HepG2 (cell line): ENCODE measurements around the gene RANBP3L. TPM values are rescaled to one million over a fixed set of nuclear protein-coding genes. Genes with fewer than 3 reads are reported as not detected.

ENCODE experiments used
- ATAC-seq: fragments of 200-7000 bp; cut with Tn5 transposase; 3 replicates; pipeline ENCODE4 v1.9.1; 2020; ENCODE audit warnings: mild to moderate bottlenecking, moderate library complexity
- BruUV-seq: library from RNA; stranded (reverse); fragments of 400-500 nt; replicated peaks from 2 replicates; lab custom pipeline; 2021; lab: Mats Ljungman, UMichigan
- CTCF ChIA-PET: fragments of 300-600 bp; formaldehyde crosslinking; extraction: SDS; loops from one replicate; lab custom pipeline; 2021; ENCODE audit warnings: low total read pairs, inconsistent platforms, low intra/inter-chr PET ratio; lab: Yijun Ruan, JAX
- POLR2A ChIA-PET: fragments of 350-600 bp; sonication (Branson Sonifier 250); formaldehyde crosslinking; loops from one replicate; lab custom pipeline; 2020; ENCODE audit warnings: antibody characterized with exemption, inconsistent platforms; lab: Yijun Ruan, JAX
- DNase-seq: peaks from one replicate; pipeline ENCODE4 v3.0.0-alpha.2; 2015; ENCODE audit warnings: low spot score
- FAIRE-seq: peaks from 3 replicates; lab custom pipeline; 2011; peaks lifted over from hg19 to GRCh38; lab: Jason Lieb, UNC
- H2AFZ ChIP-seq: one replicate; pipeline ENCODE4 v1.6.1; 2011; ENCODE audit warnings: low read length, inconsistent platforms
- H3K27ac ChIP-seq: fragments of 300-600 bp; 3 replicates; pipeline ENCODE4 v1.8.0; 2011; ENCODE audit warnings: mixed run types, mild to moderate bottlenecking, mixed read lengths, low read length, inconsistent platforms; ENCODE audit not compliant: insufficient read depth; ENCODE audit errors: extremely low read length
- H3K27me3 ChIP-seq, 2 experiments: fragments of 200-600 bp in 1 of 2; 2 replicates in 1 of 2; 3 replicates in 1 of 2; pipeline versions ENCODE4 v1.6.0 to v1.8.0; 2011; ENCODE audit warnings: low read length in 2 of 2, mild to moderate bottlenecking in 2 of 2, moderate library complexity in 2 of 2, inconsistent platforms in 1 of 2; ENCODE audit not compliant: insufficient read depth in 2 of 2, control insufficient read depth in 1 of 2
- H3K36me3 ChIP-seq, 2 experiments: fragments of 200-600 bp in 1 of 2; replicated peaks in 1 of 2; 2 replicates in 1 of 2; 3 replicates in 1 of 2; pipeline versions ENCODE4 v1.5.1 to v1.8.0; 2011; ENCODE audit warnings: low read length in 2 of 2, inconsistent platforms in 1 of 2; ENCODE audit not compliant: insufficient read depth in 2 of 2, control insufficient read depth in 1 of 2
- H3K4me1 ChIP-seq: 2 replicates; pipeline ENCODE4 v1.5.1; 2012; ENCODE audit warnings: low read length, inconsistent platforms; ENCODE audit not compliant: insufficient read depth
- H3K4me2 ChIP-seq: 2 replicates; pipeline ENCODE4 v1.6.0; 2011; ENCODE audit warnings: low read depth, low read length, inconsistent platforms
- H3K4me3 ChIP-seq, 3 experiments: fragments of 200-600 bp in 1 of 3; sonication (generic), shearing (Covaris generic) in 1 of 3; replicated peaks in 1 of 3; 2 replicates each; pipeline ENCODE4 v1.5.1; 2011 to 2016; ENCODE audit warnings: low read length in 3 of 3, inconsistent platforms in 2 of 3, low read depth in 2 of 3, mild to moderate bottlenecking in 2 of 3, control low read depth in 1 of 3, mixed read lengths in 1 of 3; ENCODE audit not compliant: insufficient read depth in 1 of 3
- H3K79me2 ChIP-seq: one replicate; pipeline ENCODE4 v1.6.1; 2011; ENCODE audit warnings: low read length, inconsistent platforms; ENCODE audit not compliant: insufficient read depth
- H3K9ac ChIP-seq: 2 replicates; pipeline ENCODE4 v1.6.0; 2011; ENCODE audit warnings: mild to moderate bottlenecking, low read depth, low read length, inconsistent platforms; ENCODE audit not compliant: insufficient read depth
- H3K9me3 ChIP-seq: 2 replicates; pipeline ENCODE4 v1.5.1; 2012; ENCODE audit warnings: mild to moderate bottlenecking, low read length
- H4K20me1 ChIP-seq: 2 replicates; pipeline ENCODE4 v1.6.0; 2011; ENCODE audit warnings: inconsistent platforms, mild to moderate bottlenecking, low read length, moderate library complexity; ENCODE audit not compliant: insufficient read depth
- DBP ChIP-seq: sonication (generic); formaldehyde crosslinking; IDR thresholded peaks from 2 replicates; pipeline ENCODE4 v1.4.0; 2020; ENCODE audit warnings: missing genetic modification reagents; ENCODE audit errors: not compliant biosample characterization
- MAFF ChIP-seq: IDR thresholded peaks from 2 replicates; pipeline ENCODE4 v1.6.1; 2011; ENCODE audit warnings: low read depth, low read length, improper control_type of control experiment
- MAFK ChIP-seq, 2 experiments: IDR thresholded peaks in 1 of 2; conservative IDR thresholded peaks in 1 of 2; 2 replicates each; pipeline ENCODE4 v1.6.1; 2011; ENCODE audit warnings: improper control_type of control experiment in 2 of 2, low read length in 2 of 2
- ZNF460 ChIP-seq: sonication (generic); formaldehyde crosslinking; IDR thresholded peaks from 2 replicates; pipeline ENCODE4 v1.5.1; 2020; ENCODE audit warnings: missing genetic modification reagents, mild to moderate bottlenecking, borderline replicate concordance
- ZNF816 ChIP-seq: sonication (generic); formaldehyde crosslinking; IDR thresholded peaks from 2 replicates; pipeline ENCODE4 v1.8.0; 2022; ENCODE audit warnings: missing genetic modification reagents, mild to moderate bottlenecking, borderline replicate concordance
- whole genome bisulfite sequencing: methylation state at CpG from one replicate; pipeline ENCODE4 v1.1.6; 2017; ENCODE audit warnings: low lambda C conversion rate; 5-methylcytosine and 5-hydroxymethylcytosine counted together
- in situ Hi-C: cut with HindIII; loops from 2 replicates; pipeline ENCODE4 v1.10.0; 2017; ENCODE audit warnings: low pct_unique_long_range_greater_than_20kb; ENCODE audit not compliant: extremely low pct_ligation_motif_present
- intact Hi-C: fragments of 100-400 bp; cut with micrococcal nuclease; formaldehyde crosslinking; loops from one replicate; pipeline ENCODE4 v1.10.0; 2022; ENCODE audit not compliant: unreplicated experiment
- polyA plus RNA-seq, 8 experiments: library from polyadenylated mRNA; depleted of rRNA in 3 of 8; stranded (reverse) in 7 of 8; unstranded in 1 of 8; fragments of >200 nt; fragmentation: Illumina TruSeq in 4 of 8; extraction: Trizol in 4 of 8; gene quantifications; 2 replicates each; pipeline versions ENCODE4 v1.2.1 to v1.2.3, GENCODE V29; 2011 to 2016; ENCODE audit warnings: low read depth in 4 of 8, missing spikeins in 1 of 8, mixed read lengths in 1 of 8; ENCODE audit not compliant: insufficient read depth in 1 of 8
- total RNA-seq, 5 experiments: library from RNA; depleted of rRNA; stranded (reverse); fragments of >200 nt; fragmentation: Illumina TruSeq; extraction: Trizol; gene quantifications; 2 replicates each; pipeline ENCODE4 v1.2.3, GENCODE V29; 2016; ENCODE audit warnings: low read depth in 1 of 5

The RANBP3L gene
- total and polyA plus RNA-seq, 2 of the 13 experiments (the other 11 are each of a cell fraction or from before 2014, with no cell fraction given) = 0.09 TPM; not detected in 1

GRCh38 chr5:36298552-36298951 lies 3.1 kb downstream of the RANBP3L start:
- FAIRE-seq = no peak
- TF ChIP-seq ZNF816 (CRISPR knock-in tag) = no peak
- no peak for ATAC-seq
- BruUV-seq = no TSS peak
- Histone ChIP-seq H3K4me1 (no peaks in the 10 kb centered on the region), H3K36me3 (no peaks in the 10 kb centered on the region), H3K27ac (no peak overlapping the region), H3K9me3 (no peaks in the 10 kb centered on the region), H4K20me1 (no peaks in the 10 kb centered on the region), H3K27me3 (no peaks in the 10 kb centered on the region), H2AFZ (no peak overlapping the region), H3K4me2 (no peak overlapping the region), H3K4me3 (no peak overlapping the region), H3K79me2 (no peaks in the 10 kb centered on the region), H3K9ac (no peak overlapping the region)
- ChIA-PET POLR2A (no interaction called here), CTCF (no interaction called here)
- no peak for DNase-seq
- intact Hi-C loops = no loop called here
- in situ Hi-C loops = no loop called here

- Histone ChIP-seq H2AFZ (no peak overlapping the region), H3K9ac (no peak overlapping the region), H3K27ac (no peak overlapping the region), H3K9me3 (no peaks in the 10 kb centered on the region), H3K4me3 (no peak overlapping the region), H3K79me2 (no peaks in the 10 kb centered on the region), H3K4me2 (no peak overlapping the region), H3K27me3 (no peaks in the 10 kb centered on the region), H4K20me1 (no peaks in the 10 kb centered on the region), H3K4me1 (no peaks in the 10 kb centered on the region), H3K36me3 (no peaks in the 10 kb centered on the region)
- intact Hi-C loops = no loop called here
- in situ Hi-C loops = no loop called here
- ChIA-PET CTCF (no interaction called here), POLR2A (no interaction called here)
- no peak for FAIRE-seq
- BruUV-seq = no TSS peak
- no peak for ATAC-seq
- TF ChIP-seq ZNF460 (CRISPR knock-in tag) = no peak
- peak; percentile 75 for TF ChIP-seq MAFF
- TF ChIP-seq MAFK (conservative IDR thresholded peaks at IDR 0.05 in 1 of 2, IDR thresholded peaks at IDR 0.05 in 1 of 2; ENCODE audit: low read length in 2 of 2) = peak; percentile 65 to 83; a peak in 3 of 4 replicates
- no peak for TF ChIP-seq DBP
- DNase-seq = no peak
- WGBS = 36% methylated on average over 3 of the region's 3 CpGs
Observed at GRCh38 chr5:36297653-36298052, 4.0 kb downstream of the RANBP3L start.
